GM12864 (cell line): ENCODE data around the gene HS3ST4.

Source experiments
- DNase-seq: peaks from one replicate; pipeline ENCODE4 v3.0.0-alpha.2; 2011; ENCODE audit warnings: low read depth
- H3K4me3 ChIP-seq: 2 replicates; pipeline ENCODE4 v1.5.1; 2011; ENCODE audit warnings: mild to moderate bottlenecking, low read depth, low read length, control low read depth
- CTCF ChIP-seq: IDR thresholded peaks from 2 replicates; pipeline ENCODE4 v1.5.1; 2011; ENCODE audit warnings: low read depth, mild to moderate bottlenecking, moderate library complexity, low read length, control low read depth, inconsistent platforms; ENCODE audit errors: missing control alignments

Gene HS3ST4

GRCh38 chr16:25886598-25886997 is 194.8 kb downstream of the HS3ST4 start:
- H3K4me3 ChIP-seq: no peak overlapping the region
- TF ChIP-seq CTCF: no peak
- DNase-seq: no peak

GRCh38 chr16:25888868-25889267 is 197.1 kb downstream of the HS3ST4 start:
- TF ChIP-seq CTCF: no peak
- no peak overlapping the region for H3K4me3 ChIP-seq
- DNase-seq: no peak

GRCh38 chr16:25893332-25893731 is 201.6 kb downstream of the HS3ST4 start:
- no peak for TF ChIP-seq CTCF
- H3K4me3 ChIP-seq: no peak overlapping the region
- no peak for DNase-seq

GRCh38 chr16:25894093-25894492 is 202.3 kb downstream of the HS3ST4 start:
- TF ChIP-seq CTCF: no peak
- DNase-seq: no peak

GRCh38 chr16:25895380-25895779 is 203.6 kb downstream of the HS3ST4 start:
- no peak overlapping the region for H3K4me3 ChIP-seq
- no peak for TF ChIP-seq CTCF
- DNase-seq: no peak

More at GRCh38 chr16:25894093-25894492, 202.3 kb downstream of the HS3ST4 start:
- H3K4me3 ChIP-seq: no peak overlapping the region

GRCh38 chr16:25896411-25896810 is 204.7 kb downstream of the HS3ST4 start:
- TF ChIP-seq CTCF: no peak
- H3K4me3 ChIP-seq: no peak overlapping the region
- DNase-seq: no peak

- DNase-seq: no peak
- no peak overlapping the region for H3K4me3 ChIP-seq
- no peak for TF ChIP-seq CTCF
Observed at GRCh38 chr16:25897702-25898101, 205.9 kb downstream of the HS3ST4 start.
